ENCODE measurements around the gene C22orf23.
"Not testable (repeated sequence)": the region's sequence is repeated elsewhere in the genome, so short reads cannot be mapped to it uniquely, and the experiment has no call there.

C22orf23 gene

DNA sequence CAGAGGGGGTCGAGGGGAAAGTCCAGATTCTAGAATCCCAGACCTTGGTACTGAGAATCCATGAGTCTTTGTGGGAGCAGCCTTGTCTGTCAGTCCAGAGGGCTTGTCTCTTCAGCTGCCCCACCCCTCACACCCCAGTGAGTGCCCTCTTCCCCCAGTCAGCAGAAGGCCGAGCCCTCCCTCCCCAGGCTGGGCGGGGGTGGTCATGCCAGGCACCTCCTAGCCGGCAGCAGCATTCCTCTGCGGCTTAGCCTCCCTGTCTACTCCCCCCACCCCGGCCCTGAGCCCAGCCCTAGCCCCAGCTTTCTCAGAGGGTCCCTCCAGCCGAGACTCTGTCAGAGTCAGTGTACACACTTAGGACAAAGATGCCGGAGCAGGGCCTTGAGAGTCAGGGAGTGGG lies 26.4 kb upstream of the C22orf23 start:
- no peak overlapping the region for H3K4me3 ChIP-seq (replicated peaks; ENCODE audit: low read depth, low read length)
- no peak for DNase-seq (ENCODE audit: extremely low read depth, insufficient read length)
- no peaks in the 10 kb centered on the region for H3K36me3 ChIP-seq (ENCODE audit: control insufficient read depth, insufficient read depth, low read length)
- TF ChIP-seq, protein P1, sequence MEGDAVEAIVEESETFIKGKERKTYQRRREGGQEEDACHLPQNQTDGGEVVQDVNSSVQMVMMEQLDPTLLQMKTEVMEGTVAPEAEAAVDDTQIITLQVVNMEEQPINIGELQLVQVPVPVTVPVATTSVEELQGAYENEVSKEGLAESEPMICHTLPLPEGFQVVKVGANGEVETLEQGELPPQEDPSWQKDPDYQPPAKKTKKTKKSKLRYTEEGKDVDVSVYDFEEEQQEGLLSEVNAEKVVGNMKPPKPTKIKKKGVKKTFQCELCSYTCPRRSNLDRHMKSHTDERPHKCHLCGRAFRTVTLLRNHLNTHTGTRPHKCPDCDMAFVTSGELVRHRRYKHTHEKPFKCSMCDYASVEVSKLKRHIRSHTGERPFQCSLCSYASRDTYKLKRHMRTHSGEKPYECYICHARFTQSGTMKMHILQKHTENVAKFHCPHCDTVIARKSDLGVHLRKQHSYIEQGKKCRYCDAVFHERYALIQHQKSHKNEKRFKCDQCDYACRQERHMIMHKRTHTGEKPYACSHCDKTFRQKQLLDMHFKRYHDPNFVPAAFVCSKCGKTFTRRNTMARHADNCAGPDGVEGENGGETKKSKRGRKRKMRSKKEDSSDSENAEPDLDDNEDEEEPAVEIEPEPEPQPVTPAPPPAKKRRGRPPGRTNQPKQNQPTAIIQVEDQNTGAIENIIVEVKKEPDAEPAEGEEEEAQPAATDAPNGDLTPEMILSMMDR (IDR thresholded peaks at IDR 0.05; ENCODE audit: insufficient read depth, low read length, poor library complexity, severe bottlenecking) = no peak
- H3K27me3 ChIP-seq (replicated peaks; ENCODE audit: control insufficient read depth, insufficient read depth, low read length) = no peaks in the 10 kb centered on the region

DNA sequence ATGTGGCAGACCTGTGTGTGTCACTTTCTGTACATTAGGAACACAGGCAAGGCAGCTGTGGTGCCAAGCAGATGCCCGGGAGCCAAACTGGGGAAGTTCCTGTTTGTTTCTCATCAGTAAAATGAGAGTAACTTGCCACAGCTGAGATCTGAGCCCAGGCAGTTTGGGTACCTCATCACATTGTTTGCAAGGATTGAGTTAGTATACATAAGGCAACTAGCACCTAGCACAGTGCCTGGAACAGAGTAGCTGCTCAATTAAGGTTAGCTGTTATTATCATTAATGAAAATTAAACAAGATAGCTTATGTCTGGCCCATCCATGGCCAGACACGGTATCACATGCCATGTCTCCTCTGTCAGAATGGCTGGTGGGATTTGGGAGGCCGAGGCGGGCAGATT lies 23.1 kb upstream of the C22orf23 start:
- Histone ChIP-seq H3K27me3 (replicated peaks; ENCODE audit: control insufficient read depth, insufficient read depth, low read length) (no peaks in the 10 kb centered on the region), H3K36me3 (ENCODE audit: control insufficient read depth, insufficient read depth, low read length) (no peaks in the 10 kb centered on the region; the same call in none of the 2 replicates), H3K4me3 (replicated peaks; ENCODE audit: low read depth, low read length) (no peak overlapping the region)
- TF ChIP-seq, protein P1 (IDR thresholded peaks at IDR 0.05; ENCODE audit: insufficient read depth, low read length, poor library complexity, severe bottlenecking) = no peak
- DNase-seq (ENCODE audit: extremely low read depth, insufficient read length) = no peak

- not testable (repeated sequence) for DNase-seq (ENCODE audit: extremely low read depth, insufficient read length); H3K36me3 ChIP-seq (ENCODE audit: control insufficient read depth, insufficient read depth, low read length); H3K27me3 ChIP-seq (replicated peaks; ENCODE audit: control insufficient read depth, insufficient read depth, low read length); H3K4me3 ChIP-seq (replicated peaks; ENCODE audit: low read depth, low read length)
Measured at GRCh38 chr22:37976022-37976421, 22.6 kb upstream of the C22orf23 start.

GRCh38 chr22:37975153-37975552 lies 21.8 kb upstream of the C22orf23 start:
- no peak overlapping the region for H3K4me3 ChIP-seq (replicated peaks; ENCODE audit: low read depth, low read length)
- TF ChIP-seq, protein P1 (IDR thresholded peaks at IDR 0.05; ENCODE audit: insufficient read depth, low read length, poor library complexity, severe bottlenecking) = no peak
- no peaks in the 10 kb centered on the region; the same call in none of the 2 replicates for H3K36me3 ChIP-seq (ENCODE audit: control insufficient read depth, insufficient read depth, low read length)
- no peaks in the 10 kb centered on the region for H3K27me3 ChIP-seq (replicated peaks; ENCODE audit: control insufficient read depth, insufficient read depth, low read length)
- DNase-seq (ENCODE audit: extremely low read depth, insufficient read length) = no peak

DNA sequence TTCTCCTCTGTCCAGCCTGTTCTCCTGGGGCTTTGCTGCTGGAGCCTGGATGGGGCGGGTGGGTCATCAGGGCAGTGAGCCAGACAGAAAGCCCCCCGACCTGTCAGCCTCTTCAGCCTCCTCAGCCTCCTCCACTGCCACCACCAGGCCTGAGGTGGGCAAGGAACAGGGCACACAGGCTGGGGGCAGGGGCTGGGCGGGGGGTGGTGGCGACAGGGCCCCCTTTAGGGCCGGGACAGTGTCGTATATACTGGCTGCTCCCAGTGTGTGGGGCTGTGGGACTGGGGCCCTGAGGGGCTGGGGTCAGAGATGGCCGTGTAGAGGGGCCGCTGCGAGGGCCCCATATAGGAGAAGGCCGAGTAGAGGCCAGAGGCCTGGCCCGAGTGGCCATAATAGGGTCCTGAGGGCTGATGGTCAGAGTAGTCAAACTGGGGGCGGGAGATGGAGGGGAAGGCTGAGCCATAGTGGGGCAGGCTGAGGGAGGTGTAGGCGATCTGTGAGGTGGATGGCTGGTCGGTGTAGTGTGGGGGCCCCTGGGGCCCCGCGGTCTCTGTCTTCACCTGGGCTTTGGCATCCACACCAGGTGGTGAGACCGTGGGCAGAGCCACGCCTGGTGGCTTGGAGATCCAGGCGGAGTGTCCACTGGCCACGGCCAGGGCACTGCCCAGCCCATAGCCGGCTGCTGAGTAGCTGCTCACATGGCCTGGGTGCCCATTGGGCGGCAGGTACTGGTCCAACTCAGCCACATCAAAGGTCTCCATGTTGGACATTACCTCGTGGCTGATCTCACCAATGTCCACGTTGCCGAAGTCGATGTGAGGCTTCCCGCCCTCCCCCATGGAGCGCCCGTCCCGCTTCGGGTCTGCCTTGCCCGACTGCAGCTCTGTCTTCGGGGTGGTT lies 20.1 kb upstream of the C22orf23 start:
- peaks cover 3% of the 10 kb centered on the region for H3K36me3 ChIP-seq (ENCODE audit: control insufficient read depth, insufficient read depth, low read length)
- H3K27me3 ChIP-seq (replicated peaks; ENCODE audit: control insufficient read depth, insufficient read depth, low read length) = no peaks in the 10 kb centered on the region
- DNase-seq (ENCODE audit: extremely low read depth, insufficient read length) = no peak
- H3K4me3 ChIP-seq (replicated peaks; ENCODE audit: low read depth, low read length) = no peak overlapping the region
- TF ChIP-seq, protein P1 (IDR thresholded peaks at IDR 0.05; ENCODE audit: insufficient read depth, low read length, poor library complexity, severe bottlenecking) = no peak

- no peak for DNase-seq (ENCODE audit: extremely low read depth, insufficient read length)
Measured at GRCh38 chr22:37972527-37972926, 19.1 kb upstream of the C22orf23 start.

More at GRCh38 chr22:37972527-37972926, 19.1 kb upstream of the C22orf23 start:
- H3K27me3 ChIP-seq (replicated peaks; ENCODE audit: control insufficient read depth, insufficient read depth, low read length) = no peaks in the 10 kb centered on the region
- TF ChIP-seq, protein P1 (IDR thresholded peaks at IDR 0.05; ENCODE audit: insufficient read depth, low read length, poor library complexity, severe bottlenecking) = no peak
- peaks cover 10% of the 10 kb centered on the region for H3K36me3 ChIP-seq (ENCODE audit: control insufficient read depth, insufficient read depth, low read length)
- no peak overlapping the region for H3K4me3 ChIP-seq (replicated peaks; ENCODE audit: low read depth, low read length)
